NCI-H345 (cell line): ENCODE data around the gene FOS.
"Not testable (repeated sequence)": the region's sequence is repeated elsewhere in the genome, so short reads cannot be mapped to it uniquely, and the experiment has no call there.

Experiments
- DNase-seq: peaks from one replicate; lab custom pipeline; 2025; lab: John Stamatoyannopoulos, UW

Gene FOS

GRCh38 chr14:75278422-75279152, at the start of gene FOS:
Gene FOS, plus strand, starts transcription at chr14:75278828. Its CDS starts 155 bp downstream, at chr14:75278983.
- DNase-seq: peak; percentile 95

- DNase-seq: no peak
These were observed 48.9 kb upstream of the FOS start for GRCh38 chr14:75229661-75230139.

GRCh38 chr14:75230140-75230792, 48.4 kb upstream of the FOS start:
- peak; percentile 20 for DNase-seq

- DNase-seq: no peak
These were observed 47.3 kb upstream of the FOS start for GRCh38 chr14:75231320-75231719.

- DNase-seq: no peak
These were observed 46.4 kb upstream of the FOS start for GRCh38 chr14:75232191-75232590.

- no peak for DNase-seq
These were observed 46.0 kb upstream of the FOS start for GRCh38 chr14:75232597-75232996.

GRCh38 chr14:75234173-75235115, 44.2 kb upstream of the FOS start:
- no peak for DNase-seq

- DNase-seq: not testable (repeated sequence)
These were observed 43.4 kb upstream of the FOS start for GRCh38 chr14:75235198-75235597.

GRCh38 chr14:75236467-75236866, 42.2 kb upstream of the FOS start:
- no peak for DNase-seq

- no peak for DNase-seq
These were observed 41.7 kb upstream of the FOS start for GRCh38 chr14:75236901-75237419.

GRCh38 chr14:75238756-75239455, 39.7 kb upstream of the FOS start:
- DNase-seq: no peak

GRCh38 chr14:75240781-75241180, 37.8 kb upstream of the FOS start:
- no peak for DNase-seq

GRCh38 chr14:75242546-75243273, 35.9 kb upstream of the FOS start:
- no peak for DNase-seq

- DNase-seq: no peak
These were observed 34.5 kb upstream of the FOS start for GRCh38 chr14:75244121-75244520.

- no peak for DNase-seq
These were observed 31.9 kb upstream of the FOS start for GRCh38 chr14:75246546-75247285.

- no peak for DNase-seq
These were observed 31.2 kb upstream of the FOS start for GRCh38 chr14:75247286-75247922.

- DNase-seq: no peak
These were observed 30.7 kb upstream of the FOS start for GRCh38 chr14:75247939-75248338.

GRCh38 chr14:75249251-75249957, 29.2 kb upstream of the FOS start:
- peak; percentile 83 for DNase-seq

GRCh38 chr14:75249958-75250336, 28.7 kb upstream of the FOS start:
- no peak for DNase-seq
